ENCODE measurements around the gene DISP3. TPM values are rescaled to one million over a fixed set of nuclear protein-coding genes. Genes with fewer than 3 reads are reported as not detected.

DISP3 gene
- total and polyA plus RNA-seq, 2 of the 13 experiments (the other 11 are each of a cell fraction or from before 2014, with no cell fraction given): 0.08 to 0.13 TPM

DNA sequence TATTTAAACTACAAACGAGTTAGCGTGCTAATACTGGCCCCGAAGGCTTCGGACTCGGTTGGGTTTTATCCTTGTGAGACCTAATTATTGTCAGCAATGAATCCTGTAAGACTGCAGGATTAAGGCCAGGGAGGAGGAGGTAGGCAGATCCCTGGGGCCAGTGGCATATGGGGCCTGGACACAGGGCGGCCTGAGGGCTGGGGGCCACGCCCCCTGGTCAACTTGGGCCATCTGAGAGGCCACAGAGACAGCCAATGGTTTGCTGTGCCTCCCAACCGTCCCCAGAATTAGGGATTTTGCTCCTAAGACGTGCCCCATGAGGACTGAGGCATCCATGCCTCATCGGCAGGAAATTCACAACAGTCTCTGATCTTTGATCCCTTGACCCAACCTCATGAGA, 31.1 kb upstream of the DISP3 start:
- Histone ChIP-seq H4K20me1 (ENCODE audit: insufficient read depth, low read length) (no peaks in the 10 kb centered on the region), H3K4me1 (ENCODE audit: insufficient read depth, low read length) (no peaks in the 10 kb centered on the region), H3K9me3 (ENCODE audit: low read length) (no peaks in the 10 kb centered on the region), H3K27ac (ENCODE audit: extremely low read length, insufficient read depth, low read length) (no peak overlapping the region), H3K4me2 (ENCODE audit: low read depth, low read length) (no peak overlapping the region), H3K27me3 (ENCODE audit: control insufficient read depth in 1 of 2, insufficient read depth in 2 of 2, low read length in 2 of 2) (peaks cover 4 to 74% of the 10 kb centered on the region in 2 experiments; a peak in 3 of 5 replicates), H3K9ac (ENCODE audit: insufficient read depth, low read depth, low read length) (no peak overlapping the region), H3K79me2 (ENCODE audit: insufficient read depth, low read length) (no peaks in the 10 kb centered on the region), H2AFZ (ENCODE audit: low read length) (no peak overlapping the region), H3K36me3 (replicated peaks in 1 of 2; ENCODE audit: control insufficient read depth in 1 of 2, insufficient read depth in 2 of 2, low read length in 2 of 2) (no peaks in the 10 kb centered on the region), H3K4me3 (replicated peaks in 1 of 3; ENCODE audit: insufficient read depth in 1 of 3, low read depth in 2 of 3, low read length in 3 of 3) (no peak overlapping the region)
- FAIRE-seq (no peak), DNase-seq (ENCODE audit: low spot score) (no peak), ATAC-seq (no peak)
- intact Hi-C loops (cut with micrococcal nuclease; ENCODE audit: unreplicated experiment) (loop anchor here (1.0 kb wide), 1 partner anchor 27 kb away; no protein-coding TSS in a partner anchor), in situ Hi-C loops (cut with HindIII; ENCODE audit: extremely low pct_ligation_motif_present, low pct_unique_long_range_greater_than_20kb) (no loop called here)
- no peak for TF ChIP-seq SNAPC2 (CRISPR knock-in tag; IDR thresholded peaks at IDR 0.05)
- TF ChIP-seq ZNF775 (CRISPR knock-in tag; IDR thresholded peaks at IDR 0.05; ENCODE audit: borderline replicate concordance): no peak
- no peak for TF ChIP-seq ZNF773 (CRISPR knock-in tag; IDR thresholded peaks at IDR 0.05; ENCODE audit: borderline replicate concordance)
- TF ChIP-seq ZNF598 (CRISPR knock-in tag; IDR thresholded peaks at IDR 0.05; ENCODE audit: borderline replicate concordance): no peak
- TF ChIP-seq, protein P1, sequence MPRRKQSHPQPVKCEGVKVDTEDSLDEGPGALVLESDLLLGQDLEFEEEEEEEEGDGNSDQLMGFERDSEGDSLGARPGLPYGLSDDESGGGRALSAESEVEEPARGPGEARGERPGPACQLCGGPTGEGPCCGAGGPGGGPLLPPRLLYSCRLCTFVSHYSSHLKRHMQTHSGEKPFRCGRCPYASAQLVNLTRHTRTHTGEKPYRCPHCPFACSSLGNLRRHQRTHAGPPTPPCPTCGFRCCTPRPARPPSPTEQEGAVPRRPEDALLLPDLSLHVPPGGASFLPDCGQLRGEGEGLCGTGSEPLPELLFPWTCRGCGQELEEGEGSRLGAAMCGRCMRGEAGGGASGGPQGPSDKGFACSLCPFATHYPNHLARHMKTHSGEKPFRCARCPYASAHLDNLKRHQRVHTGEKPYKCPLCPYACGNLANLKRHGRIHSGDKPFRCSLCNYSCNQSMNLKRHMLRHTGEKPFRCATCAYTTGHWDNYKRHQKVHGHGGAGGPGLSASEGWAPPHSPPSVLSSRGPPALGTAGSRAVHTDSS (CRISPR knock-in tag; conservative IDR thresholded peaks at IDR 0.05): no peak
- TF ChIP-seq TRIM24 (CRISPR knock-in tag; IDR thresholded peaks at IDR 0.05): no peak
- no peak for TF ChIP-seq TCF12 (IDR thresholded peaks at IDR 0.05)
- TF ChIP-seq TCF12 (CRISPR knock-in tag; IDR thresholded peaks at IDR 0.05): no peak
- TF ChIP-seq ZBTB42 (CRISPR knock-in tag; IDR thresholded peaks at IDR 0.05): no peak
- TF ChIP-seq TGIF2 (CRISPR knock-in tag; IDR thresholded peaks at IDR 0.05): no peak
- TF ChIP-seq, protein P2, sequence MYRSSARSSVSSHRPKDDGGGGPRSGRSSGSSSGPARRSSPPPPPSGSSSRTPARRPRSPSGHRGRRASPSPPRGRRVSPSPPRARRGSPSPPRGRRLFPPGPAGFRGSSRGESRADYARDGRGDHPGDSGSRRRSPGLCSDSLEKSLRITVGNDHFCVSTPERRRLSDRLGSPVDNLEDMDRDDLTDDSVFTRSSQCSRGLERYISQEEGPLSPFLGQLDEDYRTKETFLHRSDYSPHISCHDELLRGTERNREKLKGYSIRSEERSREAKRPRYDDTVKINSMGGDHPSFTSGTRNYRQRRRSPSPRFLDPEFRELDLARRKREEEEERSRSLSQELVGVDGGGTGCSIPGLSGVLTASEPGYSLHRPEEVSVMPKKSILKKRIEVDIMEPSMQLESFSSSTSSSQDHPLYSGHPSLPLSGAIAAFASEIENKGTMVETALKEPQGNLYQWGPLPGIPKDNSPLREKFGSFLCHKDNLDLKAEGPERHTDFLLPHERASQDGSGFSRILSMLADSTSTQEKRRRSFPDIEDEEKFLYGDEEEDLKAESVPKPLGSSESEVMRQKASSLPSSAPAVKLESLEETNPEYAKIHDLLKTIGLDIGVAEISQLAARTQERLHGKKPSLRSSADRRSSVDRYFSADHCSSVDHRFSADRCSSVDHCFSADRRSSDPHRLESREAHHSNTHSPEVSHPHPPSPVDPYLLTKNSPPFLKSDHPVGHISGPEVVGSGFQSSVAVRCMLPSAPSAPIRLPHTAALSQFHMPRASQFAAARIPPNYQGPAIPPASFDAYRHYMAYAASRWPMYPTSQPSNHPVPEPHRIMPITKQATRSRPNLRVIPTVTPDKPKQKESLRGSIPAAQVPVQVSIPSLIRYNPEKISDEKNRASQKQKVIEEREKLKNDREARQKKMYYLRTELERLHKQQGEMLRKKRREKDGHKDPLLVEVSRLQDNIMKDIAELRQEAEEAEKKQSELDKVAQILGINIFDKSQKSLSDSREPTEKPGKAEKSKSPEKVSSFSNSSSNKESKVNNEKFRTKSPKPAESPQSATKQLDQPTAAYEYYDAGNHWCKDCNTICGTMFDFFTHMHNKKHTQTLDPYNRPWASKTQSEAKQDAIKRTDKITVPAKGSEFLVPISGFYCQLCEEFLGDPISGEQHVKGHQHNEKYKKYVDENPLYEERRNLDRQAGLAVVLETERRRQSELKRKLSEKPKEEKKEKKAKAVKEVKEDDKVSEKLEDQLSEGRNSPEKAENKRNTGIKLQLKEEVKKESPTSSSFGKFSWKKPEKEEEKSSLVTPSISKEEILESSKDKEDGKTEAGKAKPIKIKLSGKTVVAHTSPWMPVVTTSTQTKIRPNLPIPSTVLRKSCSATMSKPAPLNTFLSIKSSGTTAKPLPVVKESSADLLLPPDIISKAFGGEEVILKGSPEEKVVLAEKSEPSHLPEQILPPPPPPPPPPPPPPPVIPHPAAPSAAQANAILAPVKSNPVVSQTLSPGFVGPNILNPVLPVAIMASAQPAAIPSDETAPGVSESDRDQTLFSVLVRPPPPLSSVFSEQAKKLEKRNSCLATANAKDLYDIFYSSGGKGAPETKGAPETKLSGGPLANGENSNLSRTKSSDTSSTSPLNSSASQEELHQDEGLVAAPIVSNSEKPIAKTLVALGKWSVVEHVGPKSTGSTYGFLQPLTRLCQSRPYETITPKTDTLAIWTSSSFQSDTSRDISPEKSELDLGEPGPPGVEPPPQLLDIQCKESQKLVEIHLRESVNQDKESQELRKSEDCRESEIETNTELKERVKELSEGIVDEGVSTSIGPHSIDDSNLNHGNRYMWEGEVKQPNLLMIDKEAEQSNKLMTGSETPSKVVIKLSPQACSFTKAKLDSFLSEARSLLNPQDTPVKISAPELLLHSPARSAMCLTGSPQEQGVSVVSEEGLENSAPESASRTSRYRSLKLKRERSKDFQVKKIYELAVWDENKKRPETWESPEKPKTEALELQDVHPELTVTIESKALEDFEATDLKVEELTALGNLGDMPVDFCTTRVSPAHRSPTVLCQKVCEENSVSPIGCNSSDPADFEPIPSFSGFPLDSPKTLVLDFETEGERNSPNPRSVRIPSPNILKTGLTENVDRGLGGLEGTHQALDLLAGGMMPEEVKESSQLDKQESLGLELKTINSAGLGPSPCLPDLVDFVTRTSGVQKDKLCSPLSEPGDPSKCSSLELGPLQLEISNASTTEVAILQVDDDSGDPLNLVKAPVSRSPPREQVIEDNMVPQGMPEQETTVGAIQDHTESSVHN (CRISPR knock-in tag; IDR thresholded peaks at IDR 0.05): no peak
- TF ChIP-seq ZNF577 (CRISPR knock-in tag; IDR thresholded peaks at IDR 0.05; ENCODE audit: borderline replicate concordance, low read depth): no peak
- WGBS (ENCODE audit: low lambda C conversion rate): 32% methylated on average over 7 of the region's 10 CpGs
- ChIA-PET POLR2A (no interaction called here), CTCF (ENCODE audit: low intra/inter-chr PET ratio, low total read pairs) (no interaction called here)
- no TSS peak for BruUV-seq (replicated peaks)

Measured in HepG2 (cell line).